ENCODE data around the gene CFAP299. TPM values are rescaled to one million over a fixed set of nuclear protein-coding genes. Genes with fewer than 3 reads are reported as not detected.

Gene CFAP299
- total and polyA plus RNA-seq, 2 donors (not counting 1 experiment from before 2014, with no cell fraction given): not detected

DNA sequence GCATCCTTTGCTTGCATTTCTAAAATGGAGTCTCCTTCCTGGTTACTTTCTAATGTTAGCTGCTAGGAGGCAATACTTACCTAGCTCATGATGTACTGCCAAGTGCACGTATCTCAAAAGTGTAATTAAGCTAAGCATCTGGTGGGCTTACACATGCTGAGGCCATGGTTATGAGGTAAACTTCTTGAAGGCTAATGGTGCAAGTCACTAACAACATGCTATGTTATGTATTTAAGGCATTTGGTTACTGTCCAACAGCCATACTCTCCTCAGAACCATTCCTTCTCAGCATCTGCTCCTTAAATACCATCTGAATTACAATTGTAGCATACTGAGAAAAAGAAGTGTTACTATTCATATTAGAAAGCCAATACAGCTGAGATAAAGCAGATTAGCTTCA, 376.4 kb downstream of the CFAP299 start:
- Mint-ChIP-seq H3K27ac (no peak overlapping the region), H3K9me3 (ENCODE audit: insufficient read depth) (no peaks in the 10 kb centered on the region), H3K4me1 (no peaks in the 10 kb centered on the region), H3K27me3 (peaks cover 3% of the 10 kb centered on the region), H3K4me3 (no peak overlapping the region)
- no peak overlapping the region for H2AFZ ChIP-seq (ENCODE audit: insufficient read depth, low read depth, low read length, poor library complexity, severe bottlenecking)
- ChIA-PET CTCF (interaction anchor here (0.9 kb wide), 1 partner anchor 346 kb away, joined by 3 read pairs; no protein-coding TSS in a partner anchor), POLR2A (no interaction called here)
- no peaks in the 10 kb centered on the region for H3K36me3 ChIP-seq (replicated peaks in 1 of 2; ENCODE audit: control extremely low read depth in 1 of 2, control insufficient read depth in 1 of 2, extremely low read depth in 1 of 2, insufficient read depth in 2 of 2, low read length in 1 of 2)
- no peak overlapping the region for H3K4me3 ChIP-seq (ENCODE audit: control extremely low read depth in 1 of 5, extremely low read depth in 1 of 5, insufficient read depth in 1 of 5, low read depth in 2 of 5, low read length in 4 of 5)
- intact Hi-C loops (cut with micrococcal nuclease): no loop called here
- no peak for DNase-seq
- H3K79me2 ChIP-seq (ENCODE audit: control insufficient read depth, insufficient read depth, low read length): no peaks in the 10 kb centered on the region
- H3K27me3 ChIP-seq (replicated peaks in 1 of 4; ENCODE audit: control extremely low read depth in 1 of 4, control insufficient read depth in 3 of 4, insufficient read depth in 4 of 4, low read length in 3 of 4): no peaks in the 10 kb centered on the region
- H4K20me1 ChIP-seq (ENCODE audit: control insufficient read depth, insufficient read depth, low read length, poor library complexity, severe bottlenecking): no peaks in the 10 kb centered on the region
- H3K27ac ChIP-seq (ENCODE audit: low read length in 2 of 2): no peak overlapping the region
- H3K9ac ChIP-seq (ENCODE audit: low read length): no peak overlapping the region
- H3K4me1 ChIP-seq (ENCODE audit: control insufficient read depth in 2 of 2, insufficient read depth in 2 of 2, low read length in 2 of 2): no peaks in the 10 kb centered on the region
- H3K4me2 ChIP-seq (replicated peaks; ENCODE audit: low read depth, low read length, poor library complexity, severe bottlenecking): no peak overlapping the region
- H3K9me3 ChIP-seq (ENCODE audit: control extremely low read depth in 1 of 3, control insufficient read depth in 2 of 3, insufficient read depth in 1 of 3, low read length in 2 of 3): no peaks in the 10 kb centered on the region
- no peak for ATAC-seq (ENCODE audit: low read depth)
- 100% methylated on average over 1 of the region's 1 CpG for WGBS (ENCODE audit: insufficient coverage)
- TF ChIP-seq EZH2 (IDR thresholded peaks at IDR 0.05; ENCODE audit: borderline replicate concordance, insufficient read depth, low read depth, low read length, poor library complexity, severe bottlenecking) (no peak), CTCF (IDR thresholded peaks at IDR 0.05) (no peak)

DNA sequence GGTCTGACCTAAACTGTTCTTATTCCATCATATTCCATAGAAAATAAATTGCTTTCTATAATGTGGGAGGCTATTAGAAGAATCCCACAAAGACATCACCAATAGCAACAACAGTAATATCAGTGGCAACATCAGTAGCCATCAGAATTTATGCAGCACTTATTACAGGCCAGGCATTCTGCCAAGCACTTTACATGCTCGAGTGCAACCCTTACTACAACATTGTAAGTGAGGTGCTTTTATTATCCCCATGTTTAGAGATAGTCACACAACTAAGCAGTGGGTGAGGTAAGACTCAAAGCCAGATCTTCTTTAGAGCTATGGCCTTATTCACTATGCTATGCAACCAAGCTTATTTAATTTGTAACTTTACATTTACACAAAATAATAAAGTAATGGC, 377.9 kb downstream of the CFAP299 start:
- H2AFZ ChIP-seq (ENCODE audit: insufficient read depth, low read depth, low read length, poor library complexity, severe bottlenecking): no peak overlapping the region
- H3K27ac Mint-ChIP-seq: no peak overlapping the region
- H3K27me3 Mint-ChIP-seq: peaks cover 3% of the 10 kb centered on the region
- H4K20me1 ChIP-seq (ENCODE audit: control insufficient read depth, insufficient read depth, low read length, poor library complexity, severe bottlenecking): no peaks in the 10 kb centered on the region
- H3K4me2 ChIP-seq (replicated peaks; ENCODE audit: low read depth, low read length, poor library complexity, severe bottlenecking): no peak overlapping the region
- H3K4me1 ChIP-seq (ENCODE audit: control insufficient read depth in 2 of 2, insufficient read depth in 2 of 2, low read length in 2 of 2): no peaks in the 10 kb centered on the region
- TF ChIP-seq EZH2 (IDR thresholded peaks at IDR 0.05; ENCODE audit: borderline replicate concordance, insufficient read depth, low read depth, low read length, poor library complexity, severe bottlenecking): no peak
- TF ChIP-seq CTCF (IDR thresholded peaks at IDR 0.05): no peak
- H3K4me1 Mint-ChIP-seq: no peaks in the 10 kb centered on the region
- CTCF ChIA-PET: no interaction called here
- DNase-seq: no peak
- H3K9me3 Mint-ChIP-seq (ENCODE audit: insufficient read depth): no peaks in the 10 kb centered on the region
- POLR2A ChIA-PET: no interaction called here
- H3K9ac ChIP-seq (ENCODE audit: low read length): no peak overlapping the region
- H3K27ac ChIP-seq (ENCODE audit: low read length in 2 of 2): no peak overlapping the region
- WGBS (ENCODE audit: insufficient coverage): no CpG with 5 or more reads among the region's 1 CpG
- no peaks in the 10 kb centered on the region for H3K36me3 ChIP-seq (replicated peaks in 1 of 2; ENCODE audit: control extremely low read depth in 1 of 2, control insufficient read depth in 1 of 2, extremely low read depth in 1 of 2, insufficient read depth in 2 of 2, low read length in 1 of 2)
- no peak for ATAC-seq (ENCODE audit: low read depth)
- H3K79me2 ChIP-seq (ENCODE audit: control insufficient read depth, insufficient read depth, low read length): no peaks in the 10 kb centered on the region
- H3K9me3 ChIP-seq (ENCODE audit: control extremely low read depth in 1 of 3, control insufficient read depth in 2 of 3, insufficient read depth in 1 of 3, low read length in 2 of 3): no peaks in the 10 kb centered on the region
- no peak overlapping the region for H3K4me3 Mint-ChIP-seq
- H3K4me3 ChIP-seq (ENCODE audit: control extremely low read depth in 1 of 5, extremely low read depth in 1 of 5, insufficient read depth in 1 of 5, low read depth in 2 of 5, low read length in 4 of 5): no peak overlapping the region
- H3K27me3 ChIP-seq (replicated peaks in 1 of 4; ENCODE audit: control extremely low read depth in 1 of 4, control insufficient read depth in 3 of 4, insufficient read depth in 4 of 4, low read length in 3 of 4): no peaks in the 10 kb centered on the region
- intact Hi-C loops (cut with micrococcal nuclease): no loop called here
